ENCODE data around the gene RBM18. TPM values are rescaled to one million over a fixed set of nuclear protein-coding genes. Genes with fewer than 3 reads are reported as not detected.

Gene RBM18
- total RNA-seq, 4 donors from 2014 or later = 12.1 to 15.2 (median 13.7) TPM

- Histone ChIP-seq H3K27ac (no peak within 1 kb of the TSS), H3K4me1 (peaks cover 12 to 37% of the 10 kb centered on the region in 2 donors), H3K36me3 (no peaks in the 10 kb centered on the region), H3K4me3 (replicated peaks in 1 of 3) (peak within 1 kb of the TSS in 1 of 3 donors; percentile 36), H3K27me3 (peaks cover 33% of the 10 kb centered on the region), H3K9me3 (no peaks in the 10 kb centered on the region)
- TF ChIP-seq CTCF (IDR thresholded peaks at IDR 0.05) = no peak
- TF ChIP-seq POLR2A (IDR thresholded peaks at IDR 0.05) = no peak
- DNase-seq = no peak
- intact Hi-C loops (cut with DNase I) = no loop called here
- WGBS, 2 donors = 5 to 17% methylated on average over 16 to 43 of the region's 70 CpGs
Measured at GRCh38 chr9:122228568-122229484, 35.8 kb downstream of the RBM18 start, which contains the start of gene LHX6. LHX6 (minus strand) TSS chr9:122228957; CDS start chr9:122228740, 217 bp downstream.

- intact Hi-C loops (cut with DNase I) = no loop called here
- peak overlapping the region in 1 of 3 donors; percentile 36 for H3K4me3 ChIP-seq (replicated peaks in 1 of 3)
- H3K27me3 ChIP-seq = peaks cover 33% of the 10 kb centered on the region
- DNase-seq = no peak
- H3K27ac ChIP-seq = no peak overlapping the region
- peaks cover 12 to 37% of the 10 kb centered on the region in 2 donors for H3K4me1 ChIP-seq
- no peak for TF ChIP-seq CTCF (IDR thresholded peaks at IDR 0.05)
- no peak for TF ChIP-seq POLR2A (IDR thresholded peaks at IDR 0.05)
- H3K36me3 ChIP-seq = no peaks in the 10 kb centered on the region
- WGBS, 2 donors = 1 to 2% methylated on average over 30 to 37 of the region's 38 CpGs
- no peaks in the 10 kb centered on the region for H3K9me3 ChIP-seq
Measured at GRCh38 chr9:122228191-122228567, 36.5 kb downstream of the RBM18 start.

GRCh38 chr9:122227575-122227900, 37.1 kb downstream of the RBM18 start:
- Histone ChIP-seq H3K36me3 (no peaks in the 10 kb centered on the region), H3K4me3 (replicated peaks in 1 of 3) (peak overlapping the region in 1 of 3 donors; percentile 36), H3K27me3 (peaks cover 33% of the 10 kb centered on the region), H3K4me1 (peaks cover 12 to 37% of the 10 kb centered on the region in 2 donors), H3K9me3 (no peaks in the 10 kb centered on the region), H3K27ac (no peak overlapping the region)
- no peak for DNase-seq
- intact Hi-C loops (cut with DNase I) = no loop called here
- 6 to 16% methylated on average over 7 to 10 of the region's 10 CpGs for WGBS, 2 donors
- TF ChIP-seq CTCF (IDR thresholded peaks at IDR 0.05) = no peak
- TF ChIP-seq POLR2A (IDR thresholded peaks at IDR 0.05) = no peak

- Histone ChIP-seq H3K4me1 (peaks cover 12 to 37% of the 10 kb centered on the region in 2 donors), H3K4me3 (replicated peaks in 1 of 3) (peak overlapping the region in 1 of 3 donors; percentile 36), H3K9me3 (no peaks in the 10 kb centered on the region), H3K27me3 (peaks cover 38% of the 10 kb centered on the region), H3K36me3 (no peaks in the 10 kb centered on the region), H3K27ac (no peak overlapping the region)
- intact Hi-C loops (cut with DNase I) = no loop called here
- no peak for DNase-seq
- TF ChIP-seq POLR2A (IDR thresholded peaks at IDR 0.05) (no peak), CTCF (IDR thresholded peaks at IDR 0.05) (no peak)
- WGBS, 2 donors = 15 to 40% methylated on average over 26 to 37 of the region's 59 CpGs
Measured at GRCh38 chr9:122226758-122227574, 37.7 kb downstream of the RBM18 start.
